Central memory CD8-positive, alpha-beta T cell (primary cell): Measurements from ENCODE around the gene TCL1A.

ENCODE experiments used
- ATAC-seq: fragments of 150-1000 bp; cut with Tn5 transposase; replicated peaks from 2 replicates; pipeline ENCODE4 v1.10.0; 2022; ENCODE audit warnings: mild to moderate bottlenecking, moderate FRiP score, moderate number of reproducible peaks; ENCODE audit not compliant: poor library complexity, severe bottlenecking; ENCODE audit errors: extremely low read depth
- DNase-seq, 2 donors: peaks; one replicate each; pipeline ENCODE4 v3.0.0; 2021; ENCODE audit warnings: low spot score in 2 of 2
- H3K27ac Mint-ChIP-seq: one replicate; pipeline ENCODE4 v1.8.0; 2022; ENCODE audit warnings: low read depth, mild to moderate bottlenecking, moderate library complexity, mixed read lengths
- H3K27me3 Mint-ChIP-seq: one replicate; pipeline ENCODE4 v1.8.0; 2022; ENCODE audit warnings: mixed read lengths
- H3K36me3 Mint-ChIP-seq: one replicate; pipeline ENCODE4 v1.8.0; 2022; ENCODE audit warnings: mild to moderate bottlenecking, moderate library complexity, mixed read lengths; ENCODE audit not compliant: insufficient read depth
- H3K4me1 Mint-ChIP-seq: one replicate; pipeline ENCODE4 v1.8.0; 2022; ENCODE audit warnings: mixed read lengths
- H3K4me3 Mint-ChIP-seq: one replicate; pipeline ENCODE4 v1.8.0; 2022; ENCODE audit warnings: mild to moderate bottlenecking, moderate library complexity, mixed read lengths
- H3K9me3 Mint-ChIP-seq: one replicate; pipeline ENCODE4 v1.8.0; 2022; ENCODE audit warnings: mixed read lengths

Gene TCL1A

GRCh38 chr14:95700221-95700976 is 13.5 kb downstream of the TCL1A start:
- no peaks in the 10 kb centered on the region for H3K9me3 Mint-ChIP-seq
- H3K36me3 Mint-ChIP-seq: peaks cover 1% of the 10 kb centered on the region
- peaks cover 93% of the 10 kb centered on the region for H3K27me3 Mint-ChIP-seq
- ATAC-seq (no peak), DNase-seq (no peak)
- no peaks in the 10 kb centered on the region for H3K4me1 Mint-ChIP-seq
- no peak overlapping the region for H3K27ac Mint-ChIP-seq
- H3K4me3 Mint-ChIP-seq: no peak overlapping the region

- Mint-ChIP-seq H3K4me1 (no peaks in the 10 kb centered on the region), H3K27me3 (peaks cover 87% of the 10 kb centered on the region), H3K36me3 (peaks cover 1% of the 10 kb centered on the region), H3K9me3 (no peaks in the 10 kb centered on the region), H3K4me3 (no peak overlapping the region), H3K27ac (no peak overlapping the region)
- no peak for ATAC-seq
- no peak for DNase-seq
Measured at GRCh38 chr14:95699412-95699811, 14.5 kb downstream of the TCL1A start.

- no peak overlapping the region for H3K27ac Mint-ChIP-seq
- no peak overlapping the region for H3K4me3 Mint-ChIP-seq
- ATAC-seq (no peak), DNase-seq (no peak)
- H3K9me3 Mint-ChIP-seq: no peaks in the 10 kb centered on the region
- H3K27me3 Mint-ChIP-seq: peaks cover 83% of the 10 kb centered on the region
- H3K36me3 Mint-ChIP-seq: peaks cover 1% of the 10 kb centered on the region
- H3K4me1 Mint-ChIP-seq: no peaks in the 10 kb centered on the region
Measured at GRCh38 chr14:95698287-95698686, 15.6 kb downstream of the TCL1A start.

GRCh38 chr14:95697764-95698163 is 16.2 kb downstream of the TCL1A start:
- DNase-seq (no peak), ATAC-seq (no peak)
- Mint-ChIP-seq H3K4me1 (no peaks in the 10 kb centered on the region), H3K9me3 (no peaks in the 10 kb centered on the region), H3K27me3 (peaks cover 83% of the 10 kb centered on the region), H3K36me3 (peaks cover 1% of the 10 kb centered on the region), H3K27ac (no peak overlapping the region), H3K4me3 (no peak overlapping the region)

GRCh38 chr14:95696741-95697140 is 17.2 kb downstream of the TCL1A start:
- H3K27ac Mint-ChIP-seq: no peak overlapping the region
- DNase-seq: no peak
- no peaks in the 10 kb centered on the region for H3K4me1 Mint-ChIP-seq
- ATAC-seq: no peak
- peaks cover 1% of the 10 kb centered on the region for H3K36me3 Mint-ChIP-seq
- H3K4me3 Mint-ChIP-seq: no peak overlapping the region
- no peaks in the 10 kb centered on the region for H3K9me3 Mint-ChIP-seq
- H3K27me3 Mint-ChIP-seq: peaks cover 82% of the 10 kb centered on the region

GRCh38 chr14:95695913-95696312 is 18.0 kb downstream of the TCL1A start:
- no peaks in the 10 kb centered on the region for H3K9me3 Mint-ChIP-seq
- H3K4me3 Mint-ChIP-seq: no peak overlapping the region
- no peak overlapping the region for H3K27ac Mint-ChIP-seq
- H3K27me3 Mint-ChIP-seq: peaks cover 76% of the 10 kb centered on the region
- ATAC-seq: no peak
- H3K4me1 Mint-ChIP-seq: no peaks in the 10 kb centered on the region
- no peak for DNase-seq
- peaks cover 1% of the 10 kb centered on the region for H3K36me3 Mint-ChIP-seq

GRCh38 chr14:95695051-95695450 is 18.9 kb downstream of the TCL1A start:
- Mint-ChIP-seq H3K4me1 (no peaks in the 10 kb centered on the region), H3K4me3 (no peak overlapping the region), H3K27me3 (peaks cover 67% of the 10 kb centered on the region), H3K36me3 (peaks cover 1% of the 10 kb centered on the region), H3K9me3 (no peaks in the 10 kb centered on the region), H3K27ac (no peak overlapping the region)
- ATAC-seq (no peak), DNase-seq (no peak)

- H3K27me3 Mint-ChIP-seq: peaks cover 46% of the 10 kb centered on the region
- H3K36me3 Mint-ChIP-seq: no peaks in the 10 kb centered on the region
- H3K4me3 Mint-ChIP-seq: no peak overlapping the region
- no peaks in the 10 kb centered on the region for H3K9me3 Mint-ChIP-seq
- H3K27ac Mint-ChIP-seq: no peak overlapping the region
- ATAC-seq: no peak
- H3K4me1 Mint-ChIP-seq: no peaks in the 10 kb centered on the region
- no peak for DNase-seq
Measured at GRCh38 chr14:95692109-95692508, 21.8 kb downstream of the TCL1A start.

GRCh38 chr14:95691591-95691990 is 22.3 kb downstream of the TCL1A start:
- no peaks in the 10 kb centered on the region for H3K36me3 Mint-ChIP-seq
- H3K4me3 Mint-ChIP-seq: no peak overlapping the region
- no peak overlapping the region for H3K27ac Mint-ChIP-seq
- DNase-seq: no peak
- peaks cover 46% of the 10 kb centered on the region for H3K27me3 Mint-ChIP-seq
- no peak for ATAC-seq
- H3K4me1 Mint-ChIP-seq: no peaks in the 10 kb centered on the region
- H3K9me3 Mint-ChIP-seq: no peaks in the 10 kb centered on the region

GRCh38 chr14:95690815-95691214 is 23.1 kb downstream of the TCL1A start:
- Mint-ChIP-seq H3K36me3 (no peaks in the 10 kb centered on the region), H3K4me3 (no peak overlapping the region)

GRCh38 chr14:95689441-95689840 is 24.5 kb downstream of the TCL1A start:
- Mint-ChIP-seq H3K9me3 (no peaks in the 10 kb centered on the region), H3K27me3 (peaks cover 43% of the 10 kb centered on the region), H3K36me3 (no peaks in the 10 kb centered on the region), H3K27ac (no peak overlapping the region), H3K4me1 (no peaks in the 10 kb centered on the region), H3K4me3 (no peak overlapping the region)
- ATAC-seq (no peak), DNase-seq (no peak)

More at GRCh38 chr14:95690815-95691214, 23.1 kb downstream of the TCL1A start:
- Mint-ChIP-seq H3K27me3 (peaks cover 39% of the 10 kb centered on the region), H3K4me1 (no peaks in the 10 kb centered on the region), H3K27ac (no peak overlapping the region), H3K9me3 (no peaks in the 10 kb centered on the region)
- ATAC-seq (no peak), DNase-seq (no peak)

- H3K27ac Mint-ChIP-seq: no peak overlapping the region
- no peaks in the 10 kb centered on the region for H3K9me3 Mint-ChIP-seq
- no peaks in the 10 kb centered on the region for H3K4me1 Mint-ChIP-seq
- no peak for ATAC-seq
- H3K4me3 Mint-ChIP-seq: no peak overlapping the region
- H3K27me3 Mint-ChIP-seq: peaks cover 32% of the 10 kb centered on the region
- DNase-seq: no peak
- H3K36me3 Mint-ChIP-seq: no peaks in the 10 kb centered on the region
Measured at GRCh38 chr14:95686935-95687334, 27.0 kb downstream of the TCL1A start.

- Mint-ChIP-seq H3K4me1 (no peaks in the 10 kb centered on the region), H3K36me3 (no peaks in the 10 kb centered on the region), H3K27ac (no peak within 1 kb of the TSS), H3K27me3 (peaks cover 30% of the 10 kb centered on the region), H3K9me3 (no peaks in the 10 kb centered on the region), H3K4me3 (no peak within 1 kb of the TSS)
- ATAC-seq: no peak
- no peak for DNase-seq
Measured at GRCh38 chr14:95685978-95686922, 27.7 kb downstream of the TCL1A start, which contains the start of gene TCL1B. Gene TCL1B (plus strand): TSS chr14:95686426. CDS start chr14:95686468, 42 bp downstream.
